HG03460 (cell line): ENCODE measurements around the gene C12orf57.

ENCODE experiments used
- ATAC-seq: cut with Tn5 transposase; IDR thresholded peaks from one replicate; pipeline ENCODE4 v1.9.1; 2021; ENCODE audit not compliant: unreplicated experiment

Gene C12orf57

DNA sequence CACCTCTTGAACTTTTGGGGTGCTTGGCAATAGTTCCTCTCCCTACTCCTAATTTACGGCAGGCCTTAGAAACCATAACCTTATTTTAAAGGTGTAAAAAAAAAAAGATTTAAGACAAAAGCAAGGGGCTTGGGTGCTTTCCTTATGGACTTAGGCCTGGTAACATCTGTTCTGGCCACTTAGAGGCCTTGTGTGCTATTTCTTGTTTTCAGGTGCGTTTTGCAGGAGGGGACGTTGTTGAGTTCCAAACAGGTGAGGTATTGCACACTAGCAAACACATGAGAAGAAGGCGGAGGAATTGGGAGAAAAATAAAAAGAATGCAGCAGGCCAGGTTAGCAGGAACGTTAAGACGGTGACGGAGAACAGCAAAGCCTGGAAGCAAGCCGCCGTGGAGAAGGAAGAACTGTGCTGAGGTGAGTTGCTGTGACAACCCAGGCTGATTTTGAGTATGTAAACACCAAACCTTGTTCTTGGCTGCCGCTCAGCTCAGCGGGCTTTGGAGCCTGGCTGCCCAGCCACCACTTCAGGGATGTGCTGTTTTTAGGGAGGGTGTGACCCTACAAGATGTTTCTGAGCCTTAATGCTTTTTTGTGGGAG lies 44.2 kb downstream of the C12orf57 start:
- no peak for ATAC-seq
